Chondrocyte (in vitro differentiated cells): Measurements from ENCODE around the gene BACE1. TPM values are rescaled to one million over a fixed set of nuclear protein-coding genes. Genes with fewer than 3 reads are reported as not detected.

Source experiments
- DNase-seq: peaks from one replicate; pipeline ENCODE4 v3.0.0; 2021; ENCODE audit warnings: mixed read lengths, low spot score
- H3K27ac Mint-ChIP-seq: one replicate; pipeline ENCODE4 v1.8.0; 2021; ENCODE audit warnings: mild to moderate bottlenecking, moderate library complexity, mixed read lengths; ENCODE audit not compliant: unreplicated experiment
- H3K27me3 Mint-ChIP-seq: 2 replicates; pipeline ENCODE4 v1.8.0; 2021; ENCODE audit warnings: low read depth, mixed read lengths
- H3K36me3 Mint-ChIP-seq: 2 replicates; pipeline ENCODE4 v1.8.0; 2021; ENCODE audit warnings: low read depth, mixed read lengths
- H3K4me1 Mint-ChIP-seq: 2 replicates; pipeline ENCODE4 v1.8.0; 2021; ENCODE audit warnings: low read depth, mild to moderate bottlenecking, mixed read lengths
- H3K4me3 Mint-ChIP-seq: one replicate; pipeline ENCODE4 v1.8.0; 2021; ENCODE audit warnings: mild to moderate bottlenecking, moderate library complexity, mixed read lengths; ENCODE audit not compliant: unreplicated experiment
- H3K9me3 Mint-ChIP-seq: 2 replicates; pipeline ENCODE4 v1.8.0; 2021; ENCODE audit warnings: low read depth, mixed read lengths
- CTCF ChIP-seq: fragments of 200-600 bp; sonication (generic); IDR thresholded peaks from 2 replicates; pipeline ENCODE4 v1.5.0; 2021; ENCODE audit warnings: antibody characterized with exemption, mild to moderate bottlenecking, moderate library complexity
- total RNA-seq: library from RNA; stranded (reverse); gene quantifications from 3 replicates; pipeline ENCODE4 v1.2.1, GENCODE V29; 2021

Gene BACE1
- total RNA-seq, 1 donor from 2014 or later = 62.7 TPM

GRCh38 chr11:117284053-117284452 is 32.0 kb downstream of the BACE1 start:
- Mint-ChIP-seq H3K4me1 (peaks cover 22% of the 10 kb centered on the region), H3K27me3 (no peaks in the 10 kb centered on the region), H3K9me3 (no peaks in the 10 kb centered on the region), H3K27ac (no peak overlapping the region), H3K36me3 (peaks cover 31% of the 10 kb centered on the region), H3K4me3 (no peak overlapping the region)
- TF ChIP-seq CTCF = no peak
- DNase-seq = no peak

GRCh38 chr11:117282956-117283355 is 33.1 kb downstream of the BACE1 start:
- H3K27me3 Mint-ChIP-seq = no peaks in the 10 kb centered on the region
- peaks cover 22% of the 10 kb centered on the region for H3K4me1 Mint-ChIP-seq
- no peak overlapping the region for H3K4me3 Mint-ChIP-seq
- no peak for TF ChIP-seq CTCF
- no peaks in the 10 kb centered on the region for H3K9me3 Mint-ChIP-seq
- H3K27ac Mint-ChIP-seq = peak overlapping the region; percentile 33
- no peak for DNase-seq
- H3K36me3 Mint-ChIP-seq = peaks cover 21% of the 10 kb centered on the region

GRCh38 chr11:117281869-117282268 is 34.2 kb downstream of the BACE1 start:
- no peak for DNase-seq
- H3K27me3 Mint-ChIP-seq = no peaks in the 10 kb centered on the region
- peaks cover 21% of the 10 kb centered on the region for H3K36me3 Mint-ChIP-seq
- H3K27ac Mint-ChIP-seq = peak overlapping the region; percentile 87
- no peak for TF ChIP-seq CTCF
- H3K4me1 Mint-ChIP-seq = peaks cover 22% of the 10 kb centered on the region
- H3K9me3 Mint-ChIP-seq = no peaks in the 10 kb centered on the region
- H3K4me3 Mint-ChIP-seq = no peak overlapping the region

- Mint-ChIP-seq H3K36me3 (peaks cover 20% of the 10 kb centered on the region), H3K4me3 (peak overlapping the region; percentile 28), H3K27me3 (no peaks in the 10 kb centered on the region), H3K27ac (peak overlapping the region; percentile 87), H3K4me1 (peaks cover 22% of the 10 kb centered on the region), H3K9me3 (no peaks in the 10 kb centered on the region)
- no peak for TF ChIP-seq CTCF
- DNase-seq = no peak
Measured at GRCh38 chr11:117281159-117281558, 34.9 kb downstream of the BACE1 start.

- TF ChIP-seq CTCF = no peak
- Mint-ChIP-seq H3K27ac (peak overlapping the region; percentile 15), H3K4me3 (no peak overlapping the region), H3K9me3 (no peaks in the 10 kb centered on the region), H3K36me3 (peaks cover 28% of the 10 kb centered on the region), H3K27me3 (no peaks in the 10 kb centered on the region), H3K4me1 (peaks cover 22% of the 10 kb centered on the region)
- DNase-seq = no peak
Measured at GRCh38 chr11:117279711-117280376, 36.2 kb downstream of the BACE1 start.
